HG03175 (cell line): ENCODE results near the gene USP53.
"Not testable (repeated sequence)": the region's sequence is repeated elsewhere in the genome, so short reads cannot be mapped to it uniquely, and the experiment has no call there.

ENCODE experiments used
- ATAC-seq: cut with Tn5 transposase; IDR thresholded peaks from one replicate; pipeline ENCODE4 v1.9.1; 2021; ENCODE audit warnings: mild to moderate bottlenecking, moderate library complexity; ENCODE audit not compliant: unreplicated experiment

The USP53 gene

DNA sequence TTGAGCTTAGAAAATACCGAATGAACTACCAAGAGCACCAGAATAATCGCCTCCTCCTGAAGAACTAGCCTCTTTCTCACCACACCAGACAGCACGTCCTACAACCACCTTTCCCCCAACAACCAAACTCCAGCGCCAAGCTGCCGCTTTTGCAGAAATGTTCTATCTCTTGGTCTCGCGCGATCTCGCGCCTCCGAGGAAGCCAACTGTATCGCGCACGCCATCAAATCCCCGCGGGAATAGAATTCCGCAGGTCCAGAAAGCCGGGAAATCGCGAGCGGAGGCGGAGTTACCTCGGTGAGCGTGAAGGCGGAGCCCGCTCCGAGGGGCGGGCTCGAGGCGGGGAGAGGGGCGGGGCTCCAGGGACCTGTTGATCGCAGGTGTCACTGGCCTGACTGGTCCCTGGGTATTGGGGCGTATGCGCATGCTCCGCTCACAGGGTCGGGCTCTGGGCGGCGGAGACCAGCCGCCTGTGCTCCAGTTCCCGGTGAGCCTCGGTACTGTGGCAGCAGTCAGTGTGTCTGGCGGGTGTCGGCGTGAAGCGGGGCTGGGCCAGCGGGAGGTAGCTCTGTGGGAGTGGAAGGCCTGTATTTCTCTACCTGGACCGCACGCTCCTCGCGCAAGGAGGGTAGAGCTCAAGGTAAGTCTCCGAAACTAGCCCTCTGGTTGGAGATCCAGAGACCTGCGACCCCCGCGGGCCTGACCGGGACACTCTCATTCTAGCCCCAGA lies at the start of gene USP53:
TSS of gene USP53 (plus strand) at position 480 of the 730 bp plus-strand sequence. CDS start 27,047 bp downstream, outside the sequence.
- peak; percentile 86 for ATAC-seq

DNA sequence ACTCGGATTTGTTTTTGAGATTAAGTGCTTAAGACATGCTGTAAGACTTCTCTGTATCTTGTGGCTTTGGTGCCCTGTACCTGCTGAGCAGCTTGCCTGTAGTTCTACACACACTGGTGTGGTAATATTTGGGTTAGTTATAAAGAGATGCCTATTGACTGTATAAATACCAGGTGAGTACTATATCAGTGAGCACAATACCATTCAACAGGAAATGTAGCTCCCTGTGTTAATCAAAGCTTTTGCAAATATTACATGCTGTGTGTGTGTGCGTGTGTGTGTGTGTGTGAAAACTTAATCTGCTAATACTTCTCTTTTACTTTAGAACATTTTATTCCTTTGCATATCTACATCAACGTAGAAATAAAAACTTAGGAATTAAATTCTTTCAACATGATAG lies 46.7 kb upstream of the USP53 start:
- ATAC-seq = no peak

DNA sequence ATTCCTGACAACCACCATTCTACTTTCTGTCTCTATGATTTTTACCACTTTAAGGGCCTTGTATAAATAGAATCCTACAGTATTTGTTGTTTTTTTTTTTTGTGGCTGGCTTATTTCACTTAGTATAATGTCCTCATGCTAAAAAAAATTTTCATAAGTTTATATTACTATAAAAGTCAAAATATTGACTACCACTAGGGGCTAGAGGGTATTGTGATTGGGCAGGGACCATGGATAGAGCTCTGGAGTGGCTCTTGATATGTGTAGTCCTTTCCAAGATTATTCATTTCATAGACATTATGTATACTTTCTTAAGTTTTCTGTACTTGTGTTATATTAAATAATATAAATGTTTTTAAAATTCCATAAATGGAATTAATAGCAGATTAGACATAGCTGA lies 42.3 kb upstream of the USP53 start:
- ATAC-seq = no peak

DNA sequence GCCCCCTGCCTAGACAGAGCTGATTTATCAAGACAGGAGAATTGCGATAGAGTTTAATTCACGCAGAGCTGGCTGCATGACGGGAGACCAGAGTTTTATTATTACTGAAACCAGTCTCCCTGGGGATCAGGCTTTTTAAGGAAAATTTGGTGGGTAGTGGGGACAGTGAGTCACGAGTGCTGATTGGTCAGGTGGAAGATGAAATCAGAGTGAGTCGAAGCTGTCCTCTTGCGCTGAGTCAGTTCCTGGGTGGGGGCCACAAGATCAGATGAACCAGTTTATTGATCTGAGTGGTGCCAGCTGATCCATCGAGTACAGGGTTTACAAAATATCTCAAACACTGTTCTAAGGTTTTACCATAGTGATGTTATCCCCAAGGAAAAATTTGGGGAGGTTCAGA lies 40.3 kb upstream of the USP53 start:
- ATAC-seq = no peak

DNA sequence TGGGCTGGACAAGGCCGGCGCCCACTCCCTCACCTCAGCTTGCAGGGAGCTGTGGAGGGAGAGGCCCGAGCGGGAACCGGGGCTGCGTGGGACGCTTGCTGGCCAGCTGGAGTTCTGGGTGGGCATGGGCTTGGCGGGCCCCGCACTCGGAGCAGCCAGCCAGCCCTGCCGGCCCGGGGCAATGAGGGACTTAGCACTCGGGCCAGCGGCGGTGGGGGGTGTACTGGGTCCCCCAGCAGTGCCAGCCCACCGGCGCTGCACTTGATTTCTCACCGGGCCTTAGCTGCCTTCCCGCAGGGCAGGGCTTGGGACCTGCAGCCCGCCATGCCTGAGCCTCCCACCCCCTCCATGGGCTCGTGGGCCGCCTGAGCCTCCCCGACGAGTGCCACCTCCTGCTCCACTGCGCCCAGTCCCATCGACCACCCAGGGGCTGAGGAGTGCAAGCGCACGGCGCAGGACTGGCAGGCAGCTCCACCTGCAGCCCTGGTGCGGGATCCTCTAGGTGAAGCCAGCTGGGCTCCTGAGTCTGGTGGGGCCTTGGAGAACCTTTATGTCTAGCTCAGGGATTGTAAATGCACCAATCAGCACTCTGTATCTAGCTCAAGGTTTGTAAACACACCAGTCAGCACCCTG lies 38.7 kb upstream of the USP53 start:
- not testable (repeated sequence) for ATAC-seq

DNA sequence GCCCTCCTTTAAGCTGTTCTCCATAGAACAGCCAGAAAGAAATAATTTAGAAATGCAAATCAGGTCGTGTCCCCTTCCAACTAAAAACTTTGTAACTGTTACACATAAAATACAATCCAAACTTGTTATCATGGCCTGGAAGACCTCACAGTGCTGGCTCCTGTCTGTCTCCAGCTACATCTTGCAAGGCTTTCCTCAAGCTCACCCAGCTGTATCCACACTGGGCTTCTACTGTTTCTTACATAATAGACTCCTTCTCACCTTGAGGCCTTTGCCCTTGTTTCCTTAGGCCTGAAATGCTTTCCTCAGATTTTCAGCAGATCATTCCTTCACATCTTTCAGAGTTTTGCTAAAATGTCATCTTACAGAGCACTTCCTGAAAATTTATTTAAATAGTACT lies 33.5 kb upstream of the USP53 start:
- no peak for ATAC-seq

DNA sequence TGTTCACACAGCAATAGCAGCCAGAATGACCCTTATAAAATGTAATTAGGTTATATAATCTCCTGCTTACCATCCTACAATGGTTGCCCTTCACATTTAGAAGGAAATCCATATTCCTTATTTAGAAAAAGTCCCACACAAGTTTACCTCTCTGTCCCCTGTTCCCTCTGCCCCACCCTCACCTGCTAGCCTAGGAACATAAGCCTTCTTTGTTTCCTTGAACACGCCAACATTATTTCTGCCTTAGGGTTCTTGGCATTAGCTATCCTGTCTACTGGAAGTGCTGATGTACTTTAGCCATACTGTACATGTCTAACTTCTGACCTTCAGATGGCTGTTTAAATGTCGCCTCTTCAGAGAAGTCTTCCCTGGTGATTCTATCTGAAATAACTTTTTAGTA lies 28.4 kb upstream of the USP53 start:
- ATAC-seq = no peak

DNA sequence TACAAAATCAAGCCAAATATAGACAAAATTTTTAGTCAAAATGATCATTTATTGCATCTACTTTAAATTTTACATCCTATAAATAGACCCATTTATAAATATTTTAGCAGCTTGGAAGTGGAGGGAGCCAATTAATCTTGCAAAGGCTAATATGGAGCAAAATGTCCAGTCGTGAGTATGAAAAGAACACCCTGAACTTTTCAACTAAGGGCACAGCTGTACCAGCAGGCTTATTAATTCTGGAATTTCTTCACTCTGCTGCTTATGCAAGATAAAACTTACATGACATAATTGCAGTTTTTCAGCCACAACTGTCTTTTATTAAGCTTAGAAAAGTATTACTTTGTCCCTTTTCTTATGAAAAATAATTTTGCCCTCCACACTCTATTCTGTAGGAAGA lies 22.9 kb upstream of the USP53 start:
- ATAC-seq = no peak

DNA sequence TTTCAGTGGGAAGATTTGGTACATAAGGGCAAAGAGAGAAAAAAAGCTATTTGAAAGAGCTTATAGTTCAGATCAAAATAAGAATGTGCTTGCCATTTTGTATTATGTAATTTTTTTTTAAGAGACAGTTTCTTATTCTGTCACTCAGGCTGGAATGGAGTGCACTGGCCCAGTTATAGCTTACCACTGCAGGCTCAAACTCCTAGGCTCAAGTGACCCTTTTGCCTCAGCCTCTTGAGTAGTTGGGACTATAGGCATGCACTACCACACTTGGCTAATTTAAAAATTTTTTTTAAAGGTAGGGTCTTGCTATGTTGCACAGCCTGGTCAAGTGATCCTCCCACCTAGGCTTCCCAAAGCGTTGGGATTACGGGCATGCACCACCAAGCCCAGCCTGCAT lies 22.2 kb upstream of the USP53 start:
- ATAC-seq = no peak

DNA sequence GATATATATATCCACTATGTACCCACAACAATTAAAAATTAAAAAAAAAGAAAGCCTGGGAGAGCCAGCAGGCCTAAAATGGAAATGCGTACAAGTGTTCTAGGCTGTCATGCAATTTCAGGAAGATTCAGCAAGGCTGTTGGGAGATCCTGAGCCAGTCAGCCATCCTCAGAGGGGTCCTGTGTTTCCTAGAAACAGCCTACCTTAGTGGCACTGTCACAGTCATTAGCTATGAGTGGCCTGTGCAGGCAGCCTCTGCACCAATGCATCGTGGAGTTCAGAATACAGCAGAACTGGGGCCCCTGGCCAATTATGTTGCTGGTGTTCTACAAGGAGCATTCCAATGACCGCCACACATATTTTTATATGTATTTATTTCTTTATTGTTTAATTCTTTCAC lies 21.0 kb upstream of the USP53 start:
- no peak for ATAC-seq

DNA sequence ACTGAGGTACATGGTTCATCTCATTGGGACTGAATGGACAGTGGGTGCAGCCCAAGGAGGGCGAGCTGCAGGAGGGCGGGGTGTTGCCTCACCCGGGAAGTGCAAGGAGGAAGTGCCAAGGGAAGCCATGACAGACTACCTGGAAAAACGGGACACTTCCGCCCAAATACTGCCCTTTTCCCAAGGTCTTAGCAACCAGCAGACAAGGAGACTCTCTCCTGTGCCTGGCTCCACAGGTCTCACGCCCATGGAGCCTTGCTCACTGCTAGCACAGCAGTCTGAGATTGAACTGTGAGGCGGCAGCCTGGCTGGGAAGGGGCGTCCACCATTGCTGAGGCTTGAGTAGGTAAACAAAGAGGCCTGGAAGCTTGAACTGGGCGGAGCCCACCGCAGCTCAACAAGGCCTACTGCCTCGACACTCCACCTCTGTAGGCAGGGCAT lies 14.7 kb upstream of the USP53 start:
- no peak for ATAC-seq

DNA sequence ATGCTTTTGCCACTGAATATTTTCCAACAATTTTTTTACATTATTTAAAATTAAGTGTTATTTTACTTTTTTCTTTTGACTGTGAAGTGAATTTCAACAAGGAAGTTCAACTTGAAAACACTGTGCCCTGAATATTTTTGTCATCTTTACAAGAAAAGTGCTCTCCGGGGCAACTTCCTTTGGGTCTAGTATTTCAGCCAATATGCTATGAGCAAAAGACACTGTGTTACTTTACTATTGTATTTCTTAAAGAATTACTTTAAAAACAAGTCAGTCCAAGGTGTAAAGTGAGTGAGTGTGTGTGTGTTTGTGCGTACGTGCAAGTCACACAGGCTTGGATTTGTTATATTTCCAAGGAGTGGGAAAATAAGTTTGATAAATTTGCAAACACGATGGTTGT lies 7.6 kb upstream of the USP53 start:
- no peak for ATAC-seq

DNA sequence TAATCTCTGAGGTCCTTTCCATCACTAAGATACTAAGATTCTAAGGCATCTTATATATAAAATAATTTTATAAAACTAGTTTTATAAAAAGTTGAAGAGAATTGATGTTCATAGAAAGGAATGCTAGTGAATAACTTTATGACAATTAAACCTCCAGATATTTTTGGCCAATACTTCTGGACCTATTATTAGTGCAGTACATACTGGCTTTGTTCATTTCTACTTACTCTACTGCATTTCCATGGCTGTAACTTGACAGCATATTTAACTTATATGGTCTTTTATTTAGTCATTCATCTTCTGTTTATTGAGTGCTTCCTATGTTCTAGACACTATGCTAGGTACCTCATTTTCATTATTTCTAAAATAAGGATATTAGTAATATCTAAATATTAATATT lies 6.8 kb upstream of the USP53 start:
- ATAC-seq = no peak

DNA sequence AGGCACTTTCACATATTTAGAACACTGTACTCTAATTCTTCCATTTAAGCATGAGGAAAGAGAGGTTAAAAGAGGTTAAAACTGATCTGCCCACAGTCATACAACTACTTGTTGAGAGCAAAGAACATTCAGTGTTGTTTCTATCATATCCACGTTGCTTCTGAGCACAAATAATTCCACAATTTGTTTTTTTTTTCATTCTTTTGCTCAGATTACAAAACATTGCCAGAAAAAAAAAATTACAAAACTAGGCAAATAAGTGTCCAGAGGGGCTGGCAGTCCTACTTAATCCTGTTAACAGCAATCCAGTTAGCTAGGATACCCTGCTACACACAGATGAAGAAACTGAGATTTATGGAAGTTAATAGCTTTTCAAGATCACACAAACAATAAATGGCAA lies 6.3 kb upstream of the USP53 start:
- ATAC-seq = no peak

DNA sequence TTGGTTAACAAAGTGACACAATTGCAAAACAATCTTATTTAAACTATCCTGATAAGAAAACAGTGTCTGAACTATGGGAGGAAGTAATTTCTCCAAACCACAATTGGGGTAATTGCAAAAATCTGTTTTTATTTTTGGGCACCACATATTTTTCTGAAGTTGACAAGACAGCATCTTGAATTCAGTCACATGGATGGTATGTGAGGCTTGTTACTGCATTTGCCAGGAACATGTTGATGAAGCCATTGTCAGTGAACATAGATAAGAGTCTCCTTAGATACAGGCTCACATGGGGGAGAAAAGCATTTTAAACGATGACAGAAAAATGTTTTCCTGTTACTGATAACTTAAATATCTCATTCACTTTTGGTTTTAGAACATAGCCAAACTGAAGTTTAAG lies 5.5 kb upstream of the USP53 start:
- ATAC-seq = no peak

DNA sequence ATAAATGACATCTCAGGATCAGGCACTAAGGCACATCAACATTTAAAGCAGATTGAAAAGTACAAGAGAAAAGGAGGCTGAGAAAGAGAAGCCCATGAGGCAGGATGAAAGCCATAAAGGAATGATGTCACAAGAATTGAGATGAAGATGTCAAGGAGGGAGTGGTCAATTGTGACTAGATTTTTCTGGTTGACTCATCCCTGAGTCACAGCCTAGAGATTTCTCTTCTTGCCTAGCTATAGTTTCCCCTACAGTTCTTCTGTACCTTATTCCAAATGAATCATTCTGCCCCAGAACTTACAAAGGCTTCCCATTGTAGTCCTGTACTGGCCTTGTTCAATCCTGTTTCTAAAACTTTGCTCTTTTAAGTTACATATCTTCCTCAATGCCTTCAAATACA lies 3.4 kb upstream of the USP53 start:
- no peak for ATAC-seq

DNA sequence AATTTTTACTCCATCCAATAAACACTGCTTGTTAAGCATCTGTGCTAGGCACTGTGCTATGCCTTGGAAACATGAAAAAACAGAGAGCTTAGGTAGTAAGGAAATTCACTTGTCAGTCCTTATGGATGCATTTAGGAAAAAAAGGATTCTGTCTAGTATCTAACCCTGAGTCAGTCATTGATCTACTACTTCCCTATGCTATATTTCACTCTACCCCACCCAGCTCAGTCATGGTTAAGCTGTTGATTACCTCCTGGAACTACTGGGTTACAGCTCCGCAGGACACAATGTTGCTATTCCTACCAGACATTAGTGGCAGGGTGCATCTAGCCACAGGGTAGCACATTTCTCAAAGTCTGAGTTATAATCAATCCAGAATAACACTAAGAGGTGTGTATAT lies 2.9 kb upstream of the USP53 start:
- no peak for ATAC-seq

DNA sequence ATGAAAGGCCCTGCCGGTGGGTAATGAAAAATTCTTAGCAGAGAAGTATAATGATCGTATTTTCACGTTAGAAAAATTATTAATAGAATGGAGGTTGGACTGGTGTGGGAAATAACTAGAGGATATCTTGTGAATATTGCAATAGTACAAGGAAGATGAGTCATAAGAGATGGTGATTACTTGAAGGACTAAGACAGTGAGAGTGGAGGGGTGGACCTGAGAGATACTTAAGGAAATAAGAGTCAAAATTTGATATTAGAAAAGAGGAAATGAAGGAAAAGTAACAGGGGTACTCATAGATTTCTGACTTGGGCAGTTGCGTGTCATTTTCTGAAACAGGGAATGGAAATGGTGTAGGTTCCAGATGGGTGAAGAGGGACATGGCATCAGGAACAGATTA lies 1.7 kb upstream of the USP53 start:
- no peak for ATAC-seq

DNA sequence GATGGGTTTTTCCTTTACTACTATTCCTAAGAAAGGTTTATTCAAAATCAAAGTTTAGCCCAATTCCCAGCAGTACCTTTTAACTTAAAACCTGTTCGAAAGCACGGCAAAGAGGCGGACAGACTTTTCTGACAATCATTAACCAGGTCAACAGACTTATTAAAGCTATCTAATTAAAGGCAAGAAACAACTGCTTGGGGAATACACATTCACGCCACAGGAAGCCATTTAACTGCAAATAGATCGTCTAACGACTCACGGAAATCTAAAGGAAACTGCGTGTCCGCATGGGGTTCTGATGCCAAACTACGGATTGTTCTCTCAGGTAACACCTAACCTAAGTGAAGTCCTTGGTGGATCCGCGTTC lies 663 bp upstream of the USP53 start:
- peak; percentile 19 for ATAC-seq

DNA sequence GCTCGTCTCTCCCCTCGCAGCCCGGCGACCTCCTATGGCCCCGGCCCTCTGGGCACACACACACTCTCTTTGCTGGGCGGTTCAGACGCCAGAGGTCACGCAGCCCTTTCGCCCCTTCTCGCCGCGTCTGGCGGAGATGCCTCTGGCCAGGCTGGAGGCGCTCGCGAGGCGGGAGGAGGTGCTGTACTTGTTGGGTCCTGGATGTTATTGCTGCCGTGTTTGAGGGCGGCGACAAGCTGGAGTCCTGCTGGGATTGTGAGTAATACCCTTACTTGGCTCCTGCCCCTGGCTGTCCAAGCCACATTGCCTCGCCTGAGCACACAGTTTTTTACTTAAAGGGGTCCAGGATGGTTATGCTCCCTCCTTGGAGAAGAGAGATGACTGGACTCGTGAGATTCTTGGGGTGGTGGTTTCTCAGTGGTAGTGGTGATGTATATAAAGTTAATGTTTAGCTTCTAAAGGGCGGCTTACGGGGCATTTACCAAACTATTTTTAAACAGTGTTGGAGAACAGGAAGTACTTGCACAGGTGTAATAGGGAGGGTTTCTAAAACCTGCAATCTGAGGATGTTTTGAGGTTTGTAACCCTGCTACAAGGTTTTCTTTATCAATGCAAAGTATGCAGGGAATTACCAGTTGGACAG lies 572 bp downstream of the USP53 start:
- ATAC-seq = peak; percentile 54

DNA sequence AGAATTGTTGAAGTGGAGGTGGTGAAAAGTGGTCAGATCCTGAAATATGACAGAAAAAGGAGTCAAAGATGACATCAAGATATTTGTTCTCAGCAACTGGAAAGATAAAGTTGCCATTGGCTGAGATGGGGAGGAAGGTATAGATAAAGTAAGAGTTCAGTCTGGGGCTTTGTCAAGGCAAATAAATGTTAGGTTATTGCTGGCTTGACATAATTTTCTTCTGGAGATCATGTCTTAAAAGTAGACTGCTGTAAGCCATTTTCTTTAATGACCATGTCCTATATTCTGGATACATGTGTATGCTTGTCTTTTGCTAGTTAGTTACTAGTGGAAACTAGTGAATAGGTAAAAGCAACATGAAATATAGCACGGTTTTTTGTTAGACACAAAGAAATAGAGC lies 5.6 kb downstream of the USP53 start:
- no peak for ATAC-seq

DNA sequence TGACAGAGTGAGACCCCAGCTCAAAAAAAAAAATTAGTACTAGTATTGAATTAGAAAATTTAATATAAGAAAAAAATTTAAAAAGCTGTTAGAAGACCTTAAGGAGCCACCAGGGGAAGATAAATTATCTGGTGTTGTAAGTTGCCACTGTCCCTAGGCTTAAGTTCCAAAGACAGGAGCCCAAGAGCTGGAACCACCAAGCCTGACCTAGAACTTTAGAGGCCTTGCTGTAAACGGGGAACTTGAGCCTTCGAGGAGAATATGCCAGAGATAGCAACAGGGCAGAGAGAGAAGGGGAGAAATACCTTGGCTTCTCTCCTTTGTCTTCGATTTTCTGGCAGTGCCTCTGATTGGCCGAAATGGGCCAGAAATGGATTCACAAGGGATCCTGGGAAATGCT lies 8.9 kb downstream of the USP53 start:
- ATAC-seq = no peak
